K562 (cell line): ENCODE results near the gene GSTT2B. TPM values are rescaled to one million over a fixed set of nuclear protein-coding genes. Genes with fewer than 3 reads are reported as not detected.

ENCODE experiments used
- ATAC-seq: fragments of 200-7000 bp; cut with Tn5 transposase; 3 replicates; pipeline ENCODE4 v1.9.1; 2020; ENCODE audit warnings: moderate library complexity
- BruUV-seq: library from RNA; stranded (reverse); fragments of 400-500 nt; replicated peaks from 2 replicates; lab custom pipeline; 2021; lab: Mats Ljungman, UMichigan
- CTCF ChIA-PET: fragments of 300-600 bp; formaldehyde crosslinking; extraction: SDS; loops from one replicate; lab custom pipeline; 2021; ENCODE audit warnings: low intra/inter-chr PET ratio; lab: Yijun Ruan, JAX
- POLR2A ChIA-PET: fragments of 300-600, 350-650 bp; sonication (Branson Sonifier 250); formaldehyde crosslinking; extraction: SDS; loops from one replicate; lab custom pipeline; 2021; ENCODE audit warnings: antibody characterized with exemption, inconsistent platforms; lab: Yijun Ruan, JAX
- DNase-seq, 4 experiments: peaks; one replicate each; pipeline versions ENCODE4 v3.0.0 to v3.0.0-alpha.2; 2011 to 2018; ENCODE audit warnings: low spot score in 3 of 4, mixed read lengths in 3 of 4; ENCODE audit errors: extremely low read depth in 1 of 4
- FAIRE-seq: peaks from 2 replicates; lab custom pipeline; 2011; peaks lifted over from hg19 to GRCh38; lab: Jason Lieb, UNC
- H2AFZ ChIP-seq: 2 replicates; pipeline ENCODE4 v1.6.0; 2011; ENCODE audit warnings: low read depth, low read length, control low read depth, inconsistent platforms
- H3K27ac ChIP-seq: fragments of 200-600 bp; 3 replicates; pipeline ENCODE4 v1.8.0; 2011; ENCODE audit warnings: low read depth, mild to moderate bottlenecking, control low read depth, inconsistent platforms, low read length, moderate library complexity, mixed read lengths; ENCODE audit errors: extremely low read depth
- H3K27me3 ChIP-seq, 2 experiments: fragments of 300-600 bp in 1 of 2; 2 replicates in 1 of 2; 3 replicates in 1 of 2; pipeline versions ENCODE4 v1.6.0 to v1.8.0; 2011; ENCODE audit warnings: inconsistent platforms in 2 of 2, low read length in 2 of 2, mild to moderate bottlenecking in 1 of 2, mixed read lengths in 1 of 2, moderate library complexity in 1 of 2; ENCODE audit not compliant: control insufficient read depth in 2 of 2, insufficient read depth in 2 of 2
- H3K36me3 ChIP-seq: fragments of 300-600 bp; 3 replicates; pipeline ENCODE4 v1.8.0; 2011; ENCODE audit warnings: mild to moderate bottlenecking, low read length, inconsistent platforms; ENCODE audit not compliant: control insufficient read depth, insufficient read depth
- H3K4me1 ChIP-seq, 2 experiments: fragments of 200-600 bp in 1 of 2; replicated peaks in 1 of 2; 2 replicates in 1 of 2; 3 replicates in 1 of 2; pipeline versions ENCODE4 v1.5.1 to v1.8.0; 2011; ENCODE audit warnings: inconsistent platforms in 2 of 2, low read length in 2 of 2, mild to moderate bottlenecking in 1 of 2, mixed read lengths in 1 of 2, moderate library complexity in 1 of 2; ENCODE audit not compliant: control insufficient read depth in 2 of 2, insufficient read depth in 2 of 2
- H3K4me2 ChIP-seq: 2 replicates; pipeline ENCODE4 v1.6.1; 2011; ENCODE audit warnings: low read length, control low read depth, inconsistent platforms, mixed read lengths; ENCODE audit not compliant: insufficient read depth
- H3K4me3 ChIP-seq: fragments of 200-600 bp; sonication (generic), shearing (Covaris generic); 2 replicates; pipeline ENCODE4 v1.5.1; 2016; ENCODE audit warnings: control low read depth, inconsistent platforms
- H3K79me2 ChIP-seq: fragments of 200-600 bp; 3 replicates; pipeline ENCODE4 v1.8.0; 2011; ENCODE audit warnings: low read length, inconsistent platforms; ENCODE audit not compliant: control insufficient read depth, insufficient read depth
- H3K9ac ChIP-seq, 2 experiments: 2 replicates each; pipeline versions ENCODE4 v1.6.0 to v1.6.1; 2011; ENCODE audit warnings: low read depth in 2 of 2, low read length in 2 of 2, control low read depth in 1 of 2, inconsistent platforms in 1 of 2, mild to moderate bottlenecking in 1 of 2, mixed read lengths in 1 of 2; ENCODE audit not compliant: insufficient read depth in 1 of 2
- H3K9me1 ChIP-seq: one replicate; pipeline ENCODE4 v1.6.0; 2011; ENCODE audit warnings: inconsistent platforms, mild to moderate bottlenecking, low read length, moderate library complexity; ENCODE audit not compliant: control insufficient read depth, insufficient read depth
- H3K9me3 ChIP-seq: replicated peaks from 2 replicates; pipeline ENCODE4 v1.5.1; 2011; ENCODE audit warnings: low read depth, low read length, inconsistent platforms; ENCODE audit not compliant: control insufficient read depth, insufficient read depth
- H4K20me1 ChIP-seq: replicated peaks from 2 replicates; pipeline ENCODE4 v1.6.1; 2011; ENCODE audit warnings: low read length, inconsistent platforms, mixed read lengths; ENCODE audit not compliant: control insufficient read depth, insufficient read depth
- AFF1 ChIP-seq, 2 experiments: fragments of 450-650 bp; IDR thresholded peaks; 2 replicates each; pipeline ENCODE4 v1.6.1; 2018; ENCODE audit warnings: mild to moderate bottlenecking in 2 of 2, low read depth in 1 of 2; ENCODE audit not compliant: partially characterized antibody in 2 of 2
- KDM2B ChIP-seq: fragments of 250-450 bp; sonication (Bioruptor Pico); IDR thresholded peaks from 2 replicates; pipeline ENCODE4 v1.8.0; 2021; ENCODE audit warnings: mild to moderate bottlenecking, moderate library complexity
- NCOA4 ChIP-seq: fragments of 450-650 bp; IDR thresholded peaks from 2 replicates; pipeline ENCODE4 v1.6.1; 2018; ENCODE audit warnings: mild to moderate bottlenecking; ENCODE audit not compliant: partially characterized antibody
- PRPF4 ChIP-seq: fragments of 200-400 bp; formaldehyde crosslinking; IDR thresholded peaks from one replicate; pipeline ENCODE4 v1.6.1; 2017; ENCODE audit warnings: low read length, low read depth, mild to moderate bottlenecking; ENCODE audit not compliant: insufficient read depth, poor library complexity, severe bottlenecking
- RFX1 ChIP-seq: fragments of 450-650 bp; IDR thresholded peaks from 2 replicates; pipeline ENCODE4 v1.6.1; 2016; ENCODE audit warnings: mild to moderate bottlenecking, moderate library complexity
- ZBTB11 ChIP-seq, 3 experiments: fragments of 200-800 bp in 1 of 3; fragments of 250-450 bp in 1 of 3; fragments of 450-650 bp in 1 of 3; sonication (Bioruptor Pico) in 1 of 3; sonication (Bioruptor generic) in 1 of 3; formaldehyde crosslinking in 1 of 3; IDR thresholded peaks; 2 replicates each; pipeline versions ENCODE4 v1.6.1 to v1.8.0; 2016 to 2022; ENCODE audit warnings: mild to moderate bottlenecking in 2 of 3, missing genetic modification characterization in 2 of 3, missing compliant biosample characterization in 1 of 3, moderate library complexity in 1 of 3
- ZNF79 ChIP-seq: fragments of 250-450 bp; sonication (Bioruptor Pico); IDR thresholded peaks from 2 replicates; pipeline ENCODE4 v1.4.0; 2020; ENCODE audit warnings: low read depth, mild to moderate bottlenecking, moderate library complexity
- WGBS: fragments of 100-300 bp; shearing (Covaris generic); methylation state at CpG from one replicate; pipeline ENCODE4 v1.1.6; 2016; ENCODE audit warnings: low coverage, mixed read lengths; ENCODE audit not compliant: insufficient coverage; ENCODE audit errors: missing lambda C conversion rate; 5-methylcytosine and 5-hydroxymethylcytosine counted together
- in situ Hi-C: fragments of 300-500 bp; cut with MboI; formaldehyde crosslinking; loops from 4 replicates; pipeline ENCODE4 v1.15.0; 2018; ENCODE audit warnings: inconsistent platforms, mixed read lengths
- intact Hi-C: fragments of 100-400 bp; cut with micrococcal nuclease; formaldehyde crosslinking; loops from 2 replicates; pipeline ENCODE4 v1.14.2; 2022
- polyA plus RNA-seq, 8 experiments: library from polyadenylated mRNA; depleted of rRNA in 4 of 8; stranded (reverse) in 5 of 8; unstranded in 3 of 8; fragments of >200 nt; fragmentation: Nextera tagmentation in 2 of 8; fragmentation: Illumina TruSeq in 1 of 8; extraction: Ambion mirVana in 2 of 8; extraction: Trizol in 1 of 8; gene quantifications; 2 replicates each; pipeline versions ENCODE4 v1.2.1 to v1.2.3, GENCODE V29; 2011 to 2014; ENCODE audit warnings: inconsistent platforms in 1 of 8, missing spikeins in 1 of 8
- total RNA-seq, 7 experiments: library from RNA; depleted of rRNA in 6 of 7; stranded (reverse); fragments of >200 nt in 6 of 7; fragmentation: Illumina TruSeq in 2 of 7; extraction: Trizol in 2 of 7; gene quantifications; 2 replicates each; pipeline versions ENCODE4 v1.2.1 to v1.2.3, GENCODE V29; 2011 to 2021; ENCODE audit warnings: low replicate concordance in 1 of 7

GSTT2B gene
- total and polyA plus RNA-seq, 9 of the 15 experiments (the other 6 are each of a cell fraction or from before 2014, with no cell fraction given): not detected

GRCh38 chr22:24002272-24002671 lies 41.3 kb upstream of the GSTT2B start:
- DNase-seq: no peak
- Histone ChIP-seq H3K79me2 (no peaks in the 10 kb centered on the region), H4K20me1 (no peaks in the 10 kb centered on the region), H3K9me3 (no peaks in the 10 kb centered on the region), H3K4me1 (peaks cover 0 to 9% of the 10 kb centered on the region in 2 experiments; a peak in 2 of 5 replicates), H3K27ac (no peak overlapping the region), H3K27me3 (no peaks in the 10 kb centered on the region), H2AFZ (no peak overlapping the region), H3K4me2 (no peak overlapping the region), H3K4me3 (no peak overlapping the region), H3K9me1 (no peaks in the 10 kb centered on the region), H3K36me3 (no peaks in the 10 kb centered on the region), H3K9ac (no peak overlapping the region)
- no TSS peak for BruUV-seq
- intact Hi-C loops: no loop called here
- CTCF ChIA-PET: no interaction called here
- FAIRE-seq: no peak
- POLR2A ChIA-PET: interaction anchor here (0.6 kb wide), 1 partner anchor 8 kb away, joined by 3 read pairs; no protein-coding TSS in a partner anchor
- in situ Hi-C loops: no loop called here
- no peak for TF ChIP-seq NCOA4
- TF ChIP-seq KDM2B (CRISPR knock-in tag): no peak
- TF ChIP-seq PRPF4: no peak
- ATAC-seq: no peak
- WGBS: 40% methylated on average over 8 of the region's 10 CpGs

GRCh38 chr22:24001314-24001713 lies 40.3 kb upstream of the GSTT2B start:
- Histone ChIP-seq H3K9me1 (no peaks in the 10 kb centered on the region), H3K9me3 (no peaks in the 10 kb centered on the region), H3K27me3 (no peaks in the 10 kb centered on the region), H3K4me3 (no peak overlapping the region), H3K79me2 (no peaks in the 10 kb centered on the region), H2AFZ (no peak overlapping the region), H3K4me1 (peaks cover 0 to 7% of the 10 kb centered on the region in 2 experiments; a peak in 2 of 5 replicates), H3K36me3 (no peaks in the 10 kb centered on the region), H3K27ac (no peak overlapping the region), H3K9ac (no peak overlapping the region), H4K20me1 (no peaks in the 10 kb centered on the region), H3K4me2 (no peak overlapping the region)
- peak in 1 of 4 experiments; percentile 9 for DNase-seq
- peak; percentile 48 for FAIRE-seq
- in situ Hi-C loops (no loop called here), intact Hi-C loops (no loop called here)
- no TSS peak for BruUV-seq
- POLR2A ChIA-PET: no interaction called here
- WGBS: 46% methylated on average over 7 of the region's 9 CpGs
- no peak for ATAC-seq
- CTCF ChIA-PET: no interaction called here
- TF ChIP-seq RFX1: no peak
- no peak for TF ChIP-seq ZBTB11 (CRISPR knock-in tag; IDR thresholded peaks at IDR 0.05)
- no peak for TF ChIP-seq ZNF79 (CRISPR knock-in tag)
- TF ChIP-seq AFF1 (IDR thresholded peaks at IDR 0.05; ENCODE audit: low read depth in 1 of 2, partially characterized antibody in 2 of 2): no peak
